Superior temporal gyrus (tissue), 1 donor: ENCODE results near the gene FANCE.

Experiments
- DNase-seq: peaks from one replicate; pipeline ENCODE4 v3.0.0-alpha.2; 2016; ENCODE audit errors: extremely low spot score

The FANCE gene

DNA sequence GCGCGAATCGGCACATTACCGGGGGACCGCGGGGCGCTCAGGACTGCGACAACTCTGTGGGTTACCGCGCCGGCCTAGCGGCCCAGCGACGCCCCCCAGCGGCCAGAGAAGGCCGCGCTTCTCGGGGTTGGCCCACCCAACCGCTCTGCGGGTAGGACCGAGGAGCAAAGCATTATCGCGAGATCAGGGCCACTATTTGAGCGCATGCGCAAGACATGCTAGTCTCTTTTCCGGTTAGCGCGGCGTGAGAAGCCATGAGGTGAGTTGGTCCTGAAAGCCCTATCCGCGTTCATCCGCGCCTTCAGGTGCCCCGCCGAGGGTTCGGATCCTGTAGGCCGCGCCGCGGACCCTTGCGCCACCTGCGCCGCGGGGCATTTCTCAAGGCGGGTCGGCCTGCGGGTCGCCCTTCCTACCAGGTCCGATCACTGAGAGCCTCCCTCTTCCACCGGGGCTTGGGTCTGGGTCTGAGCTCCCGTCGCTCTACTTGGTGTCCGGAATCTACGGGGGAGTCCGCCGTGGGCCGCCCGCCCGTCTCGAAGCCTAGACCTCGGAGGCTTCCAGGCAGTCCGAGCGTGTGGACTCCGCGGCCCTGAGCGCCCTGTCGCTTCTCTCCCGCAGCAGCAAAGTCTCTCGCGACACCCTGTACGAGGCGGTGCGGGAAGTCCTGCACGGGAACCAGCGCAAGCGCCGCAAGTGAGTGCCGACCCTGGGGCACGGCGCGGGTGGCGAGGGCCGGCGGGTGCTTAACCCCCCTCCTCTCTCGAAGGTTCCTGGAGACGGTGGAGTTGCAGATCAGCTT, 16.2 kb downstream of the FANCE start, which contains the start of gene RPL10A:
Gene RPL10A (plus strand): TSS at position 221 of the 799 bp plus-strand sequence. CDS start 34 bp downstream, at position 255.
- peak; percentile 99 for DNase-seq

DNA sequence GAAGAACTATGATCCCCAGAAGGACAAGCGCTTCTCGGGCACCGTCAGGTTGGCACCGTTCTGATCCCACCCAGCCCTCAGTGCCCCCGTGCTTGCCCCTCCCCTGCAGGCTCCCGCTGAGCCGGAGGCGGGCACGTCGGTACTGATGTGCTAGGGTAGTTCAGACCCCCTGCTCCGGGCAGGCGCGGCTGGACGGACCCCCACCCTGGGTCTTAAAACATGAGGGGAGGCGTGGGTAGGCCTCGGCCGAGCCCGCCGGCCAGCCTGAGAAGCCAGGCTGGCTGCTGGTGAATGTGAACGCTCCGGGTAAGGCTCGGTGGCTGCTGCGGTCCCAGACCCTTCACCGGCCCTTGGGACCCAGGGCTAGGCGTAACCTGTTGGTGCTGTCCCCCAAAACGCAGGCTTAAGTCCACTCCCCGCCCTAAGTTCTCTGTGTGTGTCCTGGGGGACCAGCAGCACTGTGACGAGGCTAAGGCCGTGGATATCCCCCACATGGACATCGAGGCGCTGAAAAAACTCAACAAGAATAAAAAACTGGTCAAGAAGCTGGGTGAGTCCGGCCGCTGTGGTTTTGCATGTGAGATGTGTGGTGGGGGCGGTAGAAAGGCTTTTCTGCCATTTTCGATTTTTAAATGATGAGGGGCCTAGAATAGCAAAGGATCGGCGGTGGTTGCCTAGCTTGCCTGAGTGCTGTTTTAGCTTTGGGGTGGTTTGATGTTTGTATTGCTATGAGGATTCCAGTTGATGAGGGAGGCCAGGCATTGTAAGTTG, 17.0 kb downstream of the FANCE start:
- DNase-seq: no peak

DNA sequence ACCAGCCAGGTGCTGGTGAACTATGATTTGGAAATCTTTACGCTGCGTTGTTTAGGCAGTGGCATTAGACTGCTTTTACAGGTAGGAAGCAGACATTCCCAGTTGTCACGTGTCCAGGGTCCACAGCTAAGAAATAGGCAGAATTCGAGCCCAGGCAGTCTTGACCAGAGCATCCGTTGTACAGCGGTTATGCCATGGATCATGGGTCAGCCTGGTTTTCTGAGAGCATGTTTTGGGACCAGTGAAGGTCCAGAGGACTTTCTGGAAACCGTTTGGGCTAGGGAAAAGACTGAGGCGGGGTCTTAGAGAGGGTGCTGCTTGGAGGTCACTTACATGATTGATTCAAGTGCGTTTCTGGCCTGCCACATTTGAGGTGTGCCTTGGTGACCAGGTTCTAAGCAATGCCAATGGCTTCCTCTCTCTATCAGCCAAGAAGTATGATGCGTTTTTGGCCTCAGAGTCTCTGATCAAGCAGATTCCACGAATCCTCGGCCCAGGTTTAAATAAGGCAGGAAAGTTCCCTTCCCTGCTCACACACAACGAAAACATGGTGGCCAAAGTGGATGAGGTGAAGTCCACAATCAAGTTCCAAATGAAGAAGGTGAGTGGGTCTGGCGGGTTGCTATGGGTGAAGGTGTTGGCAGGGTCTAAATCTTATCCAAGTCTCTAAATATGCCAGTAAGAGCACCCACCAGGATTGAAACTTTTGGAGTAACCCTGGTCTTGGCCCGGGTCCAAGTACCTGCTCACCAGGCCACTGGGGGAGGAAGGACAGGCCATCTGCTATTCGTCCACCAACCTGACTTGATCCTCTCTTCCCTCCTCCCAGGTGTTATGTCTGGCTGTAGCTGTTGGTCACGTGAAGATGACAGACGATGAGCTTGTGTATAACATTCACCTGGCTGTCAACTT, 17.9 kb downstream of the FANCE start:
- no peak for DNase-seq

DNA sequence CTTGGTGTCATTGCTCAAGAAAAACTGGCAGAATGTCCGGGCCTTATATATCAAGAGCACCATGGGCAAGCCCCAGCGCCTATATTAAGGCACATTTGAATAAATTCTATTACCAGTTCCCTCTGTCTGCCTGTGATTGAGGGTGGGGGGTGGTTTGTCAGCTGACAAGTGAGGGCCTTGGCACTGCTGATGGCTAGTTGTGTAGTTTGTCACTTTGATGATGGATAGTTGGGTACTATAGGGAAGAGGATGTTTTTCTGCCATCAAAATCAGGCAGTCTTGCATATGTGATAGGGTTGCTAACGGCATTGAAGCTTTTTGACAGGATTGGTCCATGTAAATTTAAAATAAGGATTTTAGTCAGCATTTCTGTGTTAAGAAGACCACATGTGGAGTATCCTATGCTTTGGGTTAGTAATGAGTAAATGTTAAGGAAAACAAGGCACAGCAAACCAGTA, 18.6 kb downstream of the FANCE start:
- no peak for DNase-seq

DNA sequence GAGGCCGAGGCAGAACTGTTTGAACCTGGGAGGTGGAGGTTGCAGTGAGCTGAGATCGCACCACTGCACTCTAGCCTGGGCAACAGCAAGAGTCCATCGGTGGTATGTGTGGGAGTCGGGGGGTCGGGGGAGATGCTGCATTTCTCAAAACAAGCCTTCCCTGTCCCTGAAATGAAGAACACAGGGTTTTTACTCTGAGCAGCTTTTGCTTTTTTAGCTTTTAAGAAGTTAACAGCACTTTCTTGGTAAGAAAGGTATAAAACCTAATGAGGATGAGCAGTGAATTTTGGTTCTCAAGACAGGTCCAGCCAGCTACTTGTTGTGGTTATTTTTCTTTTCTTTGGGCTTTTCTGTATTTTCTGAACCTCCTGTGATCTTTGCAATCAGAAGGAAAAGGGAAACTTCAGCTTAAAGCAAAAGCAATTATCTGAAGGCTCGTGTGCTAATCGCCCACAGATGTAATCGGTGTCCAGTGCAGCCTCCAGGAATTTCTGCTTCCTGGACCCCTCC, 19.8 kb downstream of the FANCE start:
- no peak for DNase-seq

DNA sequence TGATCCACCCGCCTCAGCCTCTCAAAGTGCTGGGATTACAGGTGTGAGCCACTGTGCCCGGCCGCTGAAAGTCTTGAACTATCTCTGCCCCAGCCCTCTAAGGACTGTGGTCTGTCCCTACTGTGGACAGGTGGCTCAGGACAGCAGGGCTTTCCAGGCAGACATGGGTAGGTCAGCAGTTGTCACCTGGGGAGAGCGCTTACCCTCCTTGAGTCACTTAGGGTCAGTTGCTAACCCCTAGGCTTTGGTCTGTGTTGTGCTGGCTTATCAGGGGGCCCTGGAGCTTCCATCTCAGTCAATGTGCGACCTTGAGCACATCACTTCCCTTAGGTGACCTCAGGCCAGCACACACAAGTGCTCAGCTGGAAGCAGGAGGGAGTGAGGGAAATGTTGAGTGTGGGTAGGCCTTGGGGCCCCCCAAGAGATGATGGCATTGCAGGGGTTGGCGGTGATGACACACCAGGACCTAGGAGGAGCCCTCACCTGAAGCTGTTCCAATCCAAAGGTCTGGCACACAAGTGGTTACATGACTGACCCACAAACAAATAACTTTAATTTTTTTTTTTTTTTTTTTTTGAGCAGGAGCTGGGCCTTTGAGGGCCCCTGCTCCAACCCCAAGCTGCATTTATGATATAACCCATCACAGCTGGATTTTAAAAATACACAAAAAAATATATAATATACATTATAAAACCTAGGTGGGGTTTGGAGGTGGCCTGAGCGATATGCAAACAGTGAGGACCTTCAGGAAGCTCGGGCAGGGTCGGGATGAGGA, 21.1 kb downstream of the FANCE start:
- no peak for DNase-seq

DNA sequence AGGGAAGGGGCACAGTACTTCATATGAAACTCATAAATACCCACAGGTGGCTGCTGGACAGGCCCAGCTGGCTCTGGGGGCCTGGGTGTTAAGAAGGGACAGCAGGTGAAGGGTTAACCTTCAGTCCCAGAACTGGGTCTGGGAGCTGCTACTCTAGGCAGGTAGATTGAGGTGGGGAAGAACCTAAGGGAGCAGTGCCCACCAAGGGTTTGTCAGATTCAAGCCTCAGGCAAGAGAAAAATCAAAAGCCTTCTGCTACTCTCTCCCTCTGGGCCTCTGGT, 21.7 kb downstream of the FANCE start:
- no peak for DNase-seq

DNA sequence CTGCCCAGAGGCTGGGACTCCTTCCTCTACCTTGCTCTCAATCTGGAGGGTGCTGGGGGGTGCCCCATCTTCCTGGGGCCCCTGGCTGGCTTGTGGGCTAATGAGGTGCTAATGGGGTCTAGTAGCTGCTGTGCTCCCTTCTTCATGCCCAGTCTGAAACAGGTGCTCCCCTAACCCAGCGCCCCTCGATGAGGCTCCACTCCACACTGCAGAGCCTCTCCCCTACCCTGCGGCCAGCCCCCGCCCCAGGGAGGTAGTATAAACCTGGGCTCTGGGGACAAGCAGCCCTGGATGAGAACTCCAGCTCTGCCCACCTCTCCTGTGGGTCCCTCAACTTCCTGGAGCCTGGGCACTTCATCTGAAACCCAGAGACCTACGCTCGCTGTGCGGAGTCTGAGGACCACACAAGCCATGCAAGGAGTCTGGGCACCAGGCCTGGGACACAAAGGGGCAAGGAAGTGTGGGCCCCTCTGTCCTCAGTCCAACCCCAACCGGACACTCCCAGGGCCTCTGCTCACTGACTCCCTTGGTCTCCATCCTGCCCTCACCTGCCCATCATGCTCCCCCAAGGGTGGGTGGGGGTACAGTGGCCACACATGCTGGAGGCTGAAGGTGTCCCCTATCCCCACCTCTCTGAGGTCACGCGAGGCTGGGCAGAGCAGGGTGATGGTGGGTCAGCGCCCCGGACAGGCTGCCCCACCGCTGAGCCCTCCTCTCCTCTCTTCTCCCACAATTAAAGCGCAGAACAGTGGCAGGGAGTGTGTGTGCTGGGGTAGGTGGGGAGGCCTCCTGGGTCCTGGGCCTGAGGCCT, 22.2 kb downstream of the FANCE start:
- no peak for DNase-seq

DNA sequence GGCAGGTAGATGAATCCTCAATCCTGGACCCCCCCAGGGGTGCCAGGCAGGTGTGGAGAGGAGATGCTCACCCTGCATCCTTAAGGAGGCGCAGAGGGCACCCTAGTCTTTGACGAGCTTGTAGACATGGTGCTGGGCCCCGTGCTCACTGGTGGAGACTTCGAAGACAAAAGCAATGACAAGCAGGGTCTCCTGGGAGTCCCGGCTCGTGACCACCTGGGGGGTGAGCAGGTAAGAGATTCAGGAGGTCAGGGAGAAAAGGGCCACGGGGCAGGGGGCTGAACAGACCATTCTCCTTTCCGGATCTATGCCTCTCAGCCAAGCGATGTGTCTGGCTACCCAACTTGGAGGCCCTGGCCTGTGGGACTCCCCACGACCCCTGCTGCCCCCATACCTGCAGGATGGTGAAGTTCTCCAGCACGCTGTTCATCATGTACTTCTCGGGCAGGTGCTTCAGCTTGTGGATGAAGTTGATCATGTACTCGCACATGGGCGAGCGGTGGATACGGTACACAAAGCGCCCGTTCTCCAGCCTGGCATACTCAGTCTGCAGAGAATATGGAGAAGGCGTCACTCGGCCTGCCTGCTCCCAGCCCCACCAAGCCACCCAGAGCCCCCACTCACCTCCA, 22.9 kb downstream of the FANCE start:
- DNase-seq: no peak

DNA sequence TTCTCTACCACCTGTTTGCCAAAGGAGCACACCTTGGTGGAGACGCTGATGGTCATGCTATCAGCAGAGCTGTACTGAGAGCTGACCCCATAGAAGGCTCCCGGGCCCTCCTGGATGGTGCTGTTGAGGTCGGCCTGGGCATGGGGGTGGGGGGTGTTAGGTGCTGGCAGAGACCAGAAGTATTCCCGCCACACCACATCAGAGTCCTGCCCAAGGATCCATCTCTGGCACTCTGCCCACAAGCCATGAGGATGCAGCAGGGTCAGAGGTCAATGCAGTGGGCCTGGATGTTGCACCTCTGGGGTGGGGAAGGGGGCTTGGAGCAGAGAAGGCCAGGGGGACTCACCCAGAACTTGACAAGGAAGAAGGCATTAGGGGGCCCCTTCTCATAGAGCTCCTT, 23.4 kb downstream of the FANCE start:
- DNase-seq: no peak

DNA sequence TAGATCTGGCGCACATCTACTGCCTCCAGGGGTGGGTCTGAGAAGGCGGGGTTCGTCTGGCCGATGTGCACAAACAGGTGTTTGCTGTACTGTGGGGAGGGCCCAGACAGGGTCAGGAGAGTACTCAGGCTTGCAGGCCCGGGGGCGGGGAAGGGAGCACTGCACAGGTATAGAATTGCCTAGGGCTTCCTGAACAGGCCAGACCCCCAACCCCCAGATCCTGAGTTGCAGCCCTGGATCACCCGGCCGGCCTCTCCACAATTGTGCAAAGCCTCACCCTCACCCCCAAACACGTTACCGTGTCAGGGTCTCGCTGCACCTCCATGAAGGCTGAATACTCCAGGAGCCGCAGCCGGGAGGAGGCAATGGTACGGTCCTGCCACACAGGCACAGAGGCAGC, 23.9 kb downstream of the FANCE start:
- DNase-seq: no peak

DNA sequence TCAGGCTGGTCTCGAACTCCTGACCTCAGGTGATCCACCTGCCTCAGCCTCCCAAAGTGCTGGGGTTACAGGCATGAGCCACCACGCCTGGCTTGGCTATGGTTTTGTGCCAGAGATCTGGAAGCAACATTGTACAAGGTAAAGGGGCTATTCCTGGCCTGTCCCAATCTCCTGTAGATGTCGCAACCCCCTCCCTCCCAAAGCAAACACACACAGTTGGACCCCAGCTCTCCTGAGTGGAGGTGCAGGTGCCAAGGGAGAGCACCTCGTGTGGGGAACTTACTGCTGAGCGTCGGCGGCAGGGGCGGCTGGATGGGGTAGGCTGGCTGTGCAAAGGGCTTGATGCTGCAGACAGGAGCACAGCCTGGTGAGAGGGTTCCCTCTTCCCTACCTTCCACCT, 24.9 kb downstream of the FANCE start:
- no peak for DNase-seq

DNA sequence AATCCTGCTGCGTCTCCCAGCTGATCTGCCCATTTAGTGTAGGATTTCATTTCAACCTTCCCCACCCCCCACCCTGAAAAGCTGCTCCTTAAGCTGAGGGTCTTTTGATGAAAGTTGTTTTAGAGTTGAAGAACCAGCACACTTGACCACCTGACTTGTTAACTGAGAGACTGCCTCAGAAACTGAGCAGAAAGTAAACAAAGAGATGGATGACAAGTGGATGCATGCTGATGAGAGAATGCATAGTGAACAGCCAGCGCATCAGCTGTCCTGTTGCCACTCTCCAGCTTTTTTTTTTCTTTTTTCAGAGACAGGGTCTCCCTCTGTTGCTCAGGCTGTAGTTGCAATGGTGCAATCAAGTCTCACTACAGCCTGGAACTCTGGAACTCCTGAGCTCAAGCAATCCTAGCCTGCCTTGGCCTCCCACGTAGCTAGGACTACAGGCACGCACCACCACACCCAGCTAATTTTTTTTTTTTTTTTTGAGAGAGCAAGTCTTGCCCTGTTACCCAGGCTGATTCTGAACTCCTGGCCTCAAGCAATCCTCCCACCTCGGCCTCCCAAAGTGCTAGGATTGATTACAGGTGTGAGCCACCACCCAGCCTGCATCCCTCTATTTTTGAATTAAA, 25.5 kb downstream of the FANCE start:
- no peak for DNase-seq

DNA sequence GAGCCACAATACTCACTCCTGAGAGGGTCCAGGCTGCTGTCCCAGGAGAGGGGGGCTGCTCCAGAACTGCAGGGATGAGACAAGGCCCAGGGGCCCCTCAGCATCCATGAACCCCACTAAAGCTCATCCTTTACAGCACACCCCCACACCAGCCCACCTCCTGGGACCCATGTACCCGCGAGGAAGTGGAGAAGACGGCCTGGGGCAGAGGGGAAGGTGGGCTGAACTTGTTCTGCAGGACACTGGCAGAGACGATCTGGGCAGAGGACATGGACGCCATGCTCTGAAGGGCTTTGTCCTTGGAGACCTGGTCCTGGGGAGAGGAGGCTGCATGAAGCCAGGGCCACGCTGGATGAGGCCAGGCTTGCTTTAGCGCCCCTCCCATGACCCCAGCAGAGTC, 26.1 kb downstream of the FANCE start:
- no peak for DNase-seq

DNA sequence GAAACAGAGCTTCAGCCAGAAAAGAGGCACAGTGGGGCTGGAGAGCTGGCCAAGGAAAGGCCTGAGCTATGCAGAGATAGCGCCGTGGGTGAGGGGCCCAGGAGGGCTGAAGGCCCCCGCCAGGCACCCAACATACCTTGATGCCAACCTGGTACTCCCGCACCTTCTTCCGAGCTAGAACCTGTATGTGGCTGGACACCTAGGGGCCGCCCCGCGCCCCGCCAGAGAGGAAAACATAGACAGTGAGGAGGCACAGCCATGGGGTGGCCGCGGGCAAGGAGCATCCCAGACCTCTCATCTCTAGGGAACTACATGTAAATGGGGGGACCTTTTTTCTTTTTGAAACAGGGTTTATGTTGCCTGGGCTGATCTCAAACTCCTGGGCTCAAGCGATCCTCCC, 28.0 kb downstream of the FANCE start:
- DNase-seq: no peak

DNA sequence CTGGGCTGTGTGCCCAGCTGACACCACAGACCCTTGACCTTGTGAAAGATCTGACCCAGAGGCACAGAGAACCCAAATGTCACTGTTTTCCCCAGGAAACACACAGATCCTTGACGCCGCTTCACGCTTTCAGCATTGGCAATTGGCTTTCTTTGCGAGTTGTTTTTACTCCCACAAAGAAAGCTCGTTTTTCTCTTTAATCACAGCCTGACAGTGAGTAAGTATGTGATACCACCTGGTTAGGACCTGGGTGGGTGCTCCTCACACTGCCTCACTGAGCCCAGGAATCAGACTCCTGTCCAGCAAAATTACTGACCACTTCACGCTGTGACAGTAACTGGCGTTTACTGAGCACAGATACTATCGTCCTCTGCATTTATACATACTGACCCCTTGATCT, 29.1 kb downstream of the FANCE start:
- DNase-seq: no peak

DNA sequence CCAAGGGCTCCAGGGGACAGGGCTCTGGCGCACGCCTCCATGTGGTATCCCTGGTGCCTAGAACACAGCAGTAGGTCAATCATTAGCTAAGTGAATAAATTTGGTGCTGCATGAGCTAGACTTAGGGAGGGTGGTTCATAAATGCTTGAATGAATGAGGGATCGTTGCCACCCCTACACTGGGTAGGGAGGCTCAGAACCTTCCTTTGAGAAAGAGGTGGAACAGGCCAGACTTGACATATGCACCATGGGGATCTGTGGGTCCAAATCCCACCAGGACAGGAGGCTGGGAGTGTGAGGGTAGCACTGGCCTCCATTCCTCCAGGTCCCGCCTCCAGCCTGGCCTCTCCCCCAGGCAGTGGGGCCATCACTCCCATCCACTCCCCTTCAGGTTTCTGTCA, 30.9 kb downstream of the FANCE start:
- no peak for DNase-seq

DNA sequence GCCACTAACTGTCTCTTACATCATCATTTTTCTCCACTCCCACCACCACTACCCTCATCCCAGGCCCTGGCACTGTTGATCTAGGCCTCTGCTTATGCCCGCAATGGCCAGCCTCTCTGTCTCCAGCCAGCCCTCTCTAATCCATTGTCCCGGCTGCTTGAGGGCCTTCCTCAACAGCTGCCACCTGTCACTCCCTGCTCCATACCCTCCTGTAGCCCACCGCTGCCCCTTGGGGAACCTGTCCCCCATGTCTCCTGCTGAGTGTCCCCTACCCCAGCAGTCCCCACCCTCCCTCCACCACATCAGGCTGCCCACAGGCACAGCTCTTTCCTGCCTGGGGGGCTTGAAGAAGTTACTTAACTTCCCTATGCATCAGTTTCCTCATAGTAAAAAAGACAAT, 31.4 kb downstream of the FANCE start:
- DNase-seq: no peak

DNA sequence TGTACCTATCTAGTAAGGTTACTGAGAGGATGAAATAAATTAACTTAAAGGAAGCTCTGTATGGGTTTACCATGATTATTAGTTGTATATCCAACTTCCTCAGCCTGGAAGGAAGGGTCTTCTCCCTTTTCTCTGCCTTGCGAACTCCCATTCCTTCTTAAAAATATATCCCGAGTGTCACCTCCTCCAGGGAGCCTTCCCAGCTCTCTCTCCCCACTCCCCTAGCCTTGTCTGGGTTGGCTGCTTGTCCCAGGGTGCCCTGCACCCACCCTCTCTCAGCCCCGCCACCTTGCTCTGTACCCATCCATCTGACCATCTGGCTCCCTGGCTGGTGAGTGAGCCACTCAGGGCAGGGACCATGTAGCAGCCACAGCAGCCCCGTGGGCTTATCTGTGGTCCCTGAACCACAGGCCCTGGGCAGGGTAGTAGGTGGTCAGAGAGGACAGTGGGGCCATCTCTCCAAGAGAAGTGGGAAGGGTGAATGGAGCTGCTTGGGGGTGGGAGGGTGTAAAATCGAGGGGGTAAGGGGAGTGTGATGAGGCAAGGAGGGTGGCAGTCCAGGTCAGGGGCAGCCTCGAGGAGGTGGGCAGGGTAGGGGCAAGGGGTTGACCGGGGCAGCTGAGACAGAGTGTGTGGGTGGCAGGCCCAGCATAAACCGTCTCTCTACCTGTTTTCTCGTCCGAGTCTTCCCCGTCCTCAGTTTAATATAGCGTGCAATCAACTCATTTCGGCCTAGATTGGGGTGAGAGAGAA, 31.9 kb downstream of the FANCE start:
- no peak for DNase-seq
